Left renal cortex interstitium (tissue), 4 donors: Measurements from ENCODE around the gene GLO1. TPM values are rescaled to one million over a fixed set of nuclear protein-coding genes. Genes with fewer than 3 reads are reported as not detected.

Experiments used
- DNase-seq, 4 donors: peaks; one replicate each; pipeline ENCODE4 v3.0.0-alpha.2; 2013; ENCODE audit warnings: low read depth in 4 of 4, low spot score in 2 of 4, missing footprints in 1 of 4
- polyA plus RNA-seq, 4 donors: library from polyadenylated mRNA; unstranded; fragments of 120-200 nt; gene quantifications; one replicate each; pipeline ENCODE4 v1.2.1, GENCODE V29; 2013; ENCODE audit not compliant: insufficient read length in 4 of 4

Gene GLO1
- 100 to 1,000 TPM; 125 to 164 (median 149) TPM for polyA plus RNA-seq

GRCh38 chr6:38702558-38703397 is at the start of gene GLO1:
TSS of gene GLO1 (minus strand) at chr6:38703145. CDS start at chr6:38703054, 91 bp downstream.
- peak; percentile 92 to 98 (median 96) for DNase-seq

- no peak for DNase-seq
These were observed 48.1 kb upstream of the GLO1 start for GRCh38 chr6:38750968-38751615.

- no peak for DNase-seq
These were observed 46.5 kb upstream of the GLO1 start for GRCh38 chr6:38749473-38749872.

GRCh38 chr6:38739532-38739931 is 36.6 kb upstream of the GLO1 start:
- DNase-seq = no peak

- DNase-seq = no peak
These were observed 35.3 kb upstream of the GLO1 start for GRCh38 chr6:38738261-38738660.

- DNase-seq = no peak
These were observed 34.0 kb upstream of the GLO1 start for GRCh38 chr6:38736951-38737350.

- no peak for DNase-seq
These were observed 27.4 kb upstream of the GLO1 start for GRCh38 chr6:38730140-38730862.

GRCh38 chr6:38728203-38728602 is 25.3 kb upstream of the GLO1 start:
- DNase-seq = no peak

- DNase-seq = no peak
These were observed 22.7 kb upstream of the GLO1 start for GRCh38 chr6:38725414-38726183.

- no peak for DNase-seq
These were observed 21.4 kb upstream of the GLO1 start for GRCh38 chr6:38724343-38724742.

GRCh38 chr6:38723783-38724182 is 20.8 kb upstream of the GLO1 start:
- no peak for DNase-seq

- peak in 1 of 4 donors; percentile 7 for DNase-seq
These were observed 19.9 kb upstream of the GLO1 start for GRCh38 chr6:38722727-38723334.

GRCh38 chr6:38722038-38722437 is 19.1 kb upstream of the GLO1 start:
- peak in 1 of 4 donors; percentile 29 for DNase-seq

GRCh38 chr6:38720295-38720694 is 17.4 kb upstream of the GLO1 start:
- DNase-seq = no peak

GRCh38 chr6:38719358-38719757 is 16.4 kb upstream of the GLO1 start:
- DNase-seq = no peak

GRCh38 chr6:38716825-38717224 is 13.9 kb upstream of the GLO1 start:
- DNase-seq = no peak

- DNase-seq = no peak
These were observed 12.2 kb upstream of the GLO1 start, which contains the start of gene DNAH8 for GRCh38 chr6:38715016-38715689. TSS of gene DNAH8 (plus strand) at chr6:38715311. CDS start at chr6:38722810, 7,499 bp downstream.

GRCh38 chr6:38714239-38715015 is 11.5 kb upstream of the GLO1 start:
- DNase-seq = no peak

GRCh38 chr6:38713812-38714211 is 10.9 kb upstream of the GLO1 start:
- DNase-seq = no peak
